GM10266 (cell line): Measurements from ENCODE around the gene FBH1.

Experiments
- DNase-seq: peaks from one replicate; pipeline ENCODE4 v3.0.0; 2012; ENCODE audit errors: extremely low spot score
- TF ChIP-seq, protein P1 (sequence below): IDR thresholded peaks from 2 replicates; pipeline ENCODE4 v1.5.1; 2012; ENCODE audit warnings: mild to moderate bottlenecking, low read depth; ENCODE audit not compliant: control insufficient read depth, insufficient read depth; ENCODE audit errors: missing control alignments

The FBH1 gene

DNA sequence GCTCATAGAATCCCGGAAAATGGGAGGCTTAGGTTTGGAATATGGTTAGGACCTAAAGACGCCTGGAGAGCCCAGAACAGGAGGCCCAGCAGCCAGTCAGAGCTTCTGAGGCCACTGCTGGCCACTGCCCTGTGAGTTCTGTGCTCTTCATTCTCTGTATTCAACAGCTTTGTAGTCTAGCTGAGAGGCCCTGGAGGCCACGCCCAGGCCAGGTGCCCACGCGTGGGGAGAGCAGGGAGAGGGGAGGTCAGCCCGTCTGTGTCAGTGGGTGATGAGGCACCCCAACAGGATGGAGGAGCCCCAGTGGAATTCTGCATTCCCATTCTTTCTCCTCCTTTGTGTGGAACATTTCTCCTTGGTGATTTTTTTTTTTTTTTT, 58.2 kb downstream of the FBH1 start:
- TF ChIP-seq, protein P1, sequence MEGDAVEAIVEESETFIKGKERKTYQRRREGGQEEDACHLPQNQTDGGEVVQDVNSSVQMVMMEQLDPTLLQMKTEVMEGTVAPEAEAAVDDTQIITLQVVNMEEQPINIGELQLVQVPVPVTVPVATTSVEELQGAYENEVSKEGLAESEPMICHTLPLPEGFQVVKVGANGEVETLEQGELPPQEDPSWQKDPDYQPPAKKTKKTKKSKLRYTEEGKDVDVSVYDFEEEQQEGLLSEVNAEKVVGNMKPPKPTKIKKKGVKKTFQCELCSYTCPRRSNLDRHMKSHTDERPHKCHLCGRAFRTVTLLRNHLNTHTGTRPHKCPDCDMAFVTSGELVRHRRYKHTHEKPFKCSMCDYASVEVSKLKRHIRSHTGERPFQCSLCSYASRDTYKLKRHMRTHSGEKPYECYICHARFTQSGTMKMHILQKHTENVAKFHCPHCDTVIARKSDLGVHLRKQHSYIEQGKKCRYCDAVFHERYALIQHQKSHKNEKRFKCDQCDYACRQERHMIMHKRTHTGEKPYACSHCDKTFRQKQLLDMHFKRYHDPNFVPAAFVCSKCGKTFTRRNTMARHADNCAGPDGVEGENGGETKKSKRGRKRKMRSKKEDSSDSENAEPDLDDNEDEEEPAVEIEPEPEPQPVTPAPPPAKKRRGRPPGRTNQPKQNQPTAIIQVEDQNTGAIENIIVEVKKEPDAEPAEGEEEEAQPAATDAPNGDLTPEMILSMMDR = no peak
- DNase-seq = no peak

DNA sequence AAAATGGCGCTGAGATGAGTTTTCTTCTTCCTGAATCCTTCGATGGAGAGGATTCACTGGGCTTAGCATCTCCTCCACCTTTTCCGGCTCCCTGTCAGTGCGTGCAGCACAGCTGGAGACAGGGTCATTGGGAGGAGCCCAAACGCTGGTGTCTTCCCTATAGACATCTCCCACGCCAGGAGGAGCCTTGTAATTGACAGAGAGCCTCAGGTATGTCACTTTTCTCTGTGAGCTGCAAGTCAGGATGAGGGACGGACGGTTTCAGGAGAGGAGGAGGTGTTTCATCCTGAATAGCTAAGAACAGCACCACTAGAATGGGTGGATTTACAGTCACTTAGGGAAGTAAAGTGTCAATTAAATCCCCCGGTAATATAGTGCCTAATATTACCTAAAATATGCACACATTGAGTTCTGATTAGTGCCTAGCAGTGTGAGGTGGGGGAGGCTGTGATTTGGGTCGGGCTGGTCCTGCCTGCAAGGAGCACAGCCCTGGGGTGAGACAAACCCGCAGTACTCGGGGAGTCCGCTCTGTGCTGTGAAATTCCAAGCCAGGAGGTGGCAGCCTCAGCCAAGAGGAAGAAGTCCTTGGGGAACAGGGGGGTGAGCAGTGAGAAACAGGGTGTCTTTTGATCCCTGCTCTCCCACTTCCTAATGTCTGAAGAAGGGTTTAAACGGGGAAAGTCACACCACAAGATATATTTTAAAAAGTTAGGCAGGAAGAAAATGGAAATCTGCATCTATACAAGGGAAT, 59.1 kb downstream of the FBH1 start:
- DNase-seq = peak; percentile 60
- TF ChIP-seq, protein P1 = peak; percentile 56

DNA sequence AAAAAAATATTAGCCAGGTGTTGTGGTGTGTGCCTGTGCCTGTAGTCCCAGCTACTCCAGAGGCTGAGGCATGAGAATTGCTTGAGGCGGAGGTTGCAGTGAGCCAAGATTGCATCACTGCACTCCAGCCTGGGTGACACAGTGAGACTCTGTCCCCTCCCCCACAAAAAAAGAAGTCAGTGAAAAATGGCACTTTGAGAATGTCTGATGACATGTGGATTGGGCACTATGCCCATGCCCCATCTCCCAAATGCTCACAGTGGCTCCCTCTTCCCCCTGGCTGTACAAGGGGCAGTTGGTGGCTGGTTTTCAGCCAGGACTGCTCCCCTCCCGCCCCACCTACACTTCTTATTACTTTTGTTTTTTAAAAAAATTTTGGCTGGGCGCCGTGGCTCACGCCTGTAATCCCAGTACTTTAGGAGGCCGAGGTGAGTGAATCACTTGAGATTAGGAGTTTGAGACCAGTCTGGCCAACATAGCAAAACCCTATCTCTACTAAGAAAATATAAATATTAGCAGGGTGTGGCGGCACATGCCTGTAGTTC, 61.2 kb downstream of the FBH1 start:
- no peak for DNase-seq
- TF ChIP-seq, protein P1 = no peak

DNA sequence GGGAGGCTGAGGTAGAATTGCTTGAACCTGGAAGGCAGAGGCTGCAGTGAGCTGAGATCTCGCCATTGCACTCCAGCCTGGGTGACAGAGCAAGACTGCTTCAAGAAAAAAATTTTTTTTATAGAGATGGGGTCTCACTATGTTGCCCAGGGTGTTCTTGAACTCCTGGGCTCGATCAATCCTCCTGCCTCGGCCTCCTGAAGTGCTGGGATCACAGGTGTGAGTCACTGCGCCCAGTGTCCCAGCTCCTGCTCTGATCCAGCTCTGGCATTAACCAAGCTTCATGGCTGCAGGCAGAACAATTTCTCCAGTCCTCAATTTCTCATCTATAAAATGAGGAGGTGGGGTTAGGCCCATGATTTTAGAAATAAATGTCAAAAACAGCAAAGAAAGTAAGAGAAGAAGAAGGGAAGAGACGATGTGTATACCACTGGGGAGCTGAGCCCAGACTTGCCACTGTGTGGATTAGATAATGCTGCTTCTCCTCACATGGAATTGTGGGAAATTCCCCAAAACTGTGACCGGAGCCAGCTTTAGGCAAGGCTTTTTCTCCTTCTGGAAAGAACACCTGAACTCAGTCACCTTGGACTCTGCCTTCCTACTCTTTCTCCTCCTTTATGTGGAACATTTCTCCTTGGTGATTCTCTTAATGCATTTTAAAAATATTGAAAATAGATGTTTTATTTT, 61.8 kb downstream of the FBH1 start:
- TF ChIP-seq, protein P1 = no peak
- no peak for DNase-seq

DNA sequence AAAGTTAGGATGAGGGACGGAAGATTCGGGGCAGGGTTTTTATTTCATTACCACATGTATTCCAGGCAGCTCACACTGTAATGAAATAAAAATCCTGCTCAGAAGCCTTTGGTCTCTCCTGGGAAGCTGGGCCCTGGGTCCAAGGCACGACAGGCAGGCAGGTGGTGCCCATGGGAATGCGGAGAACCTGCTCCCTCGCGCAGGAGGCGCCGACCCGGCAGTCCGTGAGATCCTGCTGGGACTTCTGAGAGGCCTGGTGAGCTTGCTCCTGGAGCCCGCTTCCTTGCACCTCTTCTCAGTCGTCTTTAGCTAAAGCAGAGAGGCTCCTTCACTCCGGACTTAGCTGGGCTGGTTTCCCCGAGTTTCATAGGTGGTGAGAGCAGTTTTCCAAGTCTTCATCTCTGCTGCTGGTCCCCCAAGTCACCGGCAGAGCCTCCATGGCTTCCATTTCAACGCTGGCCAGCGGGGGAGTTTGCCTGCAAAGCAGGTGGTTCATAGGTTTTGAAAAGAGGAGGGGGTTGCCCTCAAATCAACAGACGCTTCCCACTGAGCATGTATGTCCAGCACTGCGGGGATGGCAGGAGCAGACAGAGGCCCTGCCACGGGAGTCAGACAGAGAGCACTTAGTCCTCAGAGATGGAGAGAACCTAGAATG, 62.8 kb downstream of the FBH1 start:
- TF ChIP-seq, protein P1 = no peak

DNA sequence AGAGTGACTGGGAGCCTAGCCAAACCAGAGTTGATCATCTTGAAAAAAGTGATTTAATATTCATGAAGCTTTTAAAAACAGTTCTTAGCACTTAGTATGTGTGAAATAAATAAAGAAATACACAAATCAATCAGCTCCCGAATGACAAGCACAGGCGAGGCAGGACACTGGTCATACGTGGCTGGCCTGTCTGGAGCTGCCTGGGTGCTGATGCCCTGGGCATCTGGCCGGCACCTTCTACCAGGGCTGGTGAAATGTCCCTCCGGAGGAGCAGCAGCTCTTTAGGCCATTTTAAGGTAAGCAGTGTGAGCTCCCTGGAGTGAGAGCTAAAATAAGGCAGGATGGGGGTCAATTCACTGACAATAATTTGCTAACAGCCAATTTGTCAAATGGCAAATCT, 63.6 kb downstream of the FBH1 start:
- TF ChIP-seq, protein P1 = no peak
- DNase-seq = no peak

More for the DNA sequence above, 62.8 kb downstream of the FBH1 start:
- no peak for DNase-seq
